ENCODE data around the gene BMS1. TPM values are rescaled to one million over a fixed set of nuclear protein-coding genes. Genes with fewer than 3 reads are reported as not detected.
A peak's percentile ranks its signal among the peaks of the same experiment; 100 is the strongest.

The BMS1 gene
- total and polyA plus RNA-seq, 4 experiments from 2014 or later = 7.1 to 18.9 (median 17.8) TPM

DNA sequence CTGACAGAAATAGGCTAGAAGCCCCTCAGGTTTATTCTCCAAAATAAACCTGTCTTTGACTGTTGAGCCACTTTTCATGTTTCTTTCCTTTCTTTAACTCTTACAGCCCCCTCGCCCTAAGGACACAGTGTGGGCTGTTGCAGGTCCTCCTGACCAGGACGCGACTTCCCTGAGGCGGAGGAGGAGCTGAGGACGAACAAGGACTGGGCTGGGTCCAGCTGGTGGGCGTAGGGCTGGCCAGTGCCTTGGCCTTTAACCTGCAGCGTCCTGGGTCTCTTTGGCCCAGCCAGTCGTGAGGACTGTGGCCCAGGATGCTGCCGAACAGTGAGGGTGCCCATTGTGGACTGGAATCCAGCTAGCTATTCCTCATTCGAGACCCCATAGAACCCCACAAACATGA lies 13.4 kb upstream of the BMS1 start:
- H3K27ac ChIP-seq (ENCODE audit: low read depth, low read length) = no peak overlapping the region
- CTCF ChIA-PET (ENCODE audit: partially characterized antibody) = interaction anchor here (1.4 kb wide), 1 partner anchor 16 kb away, joined by 3 read pairs; no protein-coding TSS in a partner anchor
- H3K9me3 Mint-ChIP-seq = peaks cover 0 to 8% (median 3%) of the 10 kb centered on the region in 8 donors
- POLR2A ChIA-PET (ENCODE audit: partially characterized antibody) = no interaction called here
- intact Hi-C loops (cut with micrococcal nuclease) = no loop called here
- no peak overlapping the region for H3K4me3 Mint-ChIP-seq
- H3K9me3 ChIP-seq (ENCODE audit: control insufficient read depth in 1 of 2, low read length in 2 of 2) = no peaks in the 10 kb centered on the region
- DNase-seq = no peak
- H3K4me1 Mint-ChIP-seq = no peaks in the 10 kb centered on the region
- H3K4me3 ChIP-seq (ENCODE audit: low read length in 2 of 2) = no peak overlapping the region
- H3K36me3 ChIP-seq (ENCODE audit: insufficient read depth, low read length) = no peaks in the 10 kb centered on the region
- no peaks in the 10 kb centered on the region for H3K27me3 ChIP-seq (ENCODE audit: insufficient read depth, low read length)
- no peaks in the 10 kb centered on the region for H3K4me1 ChIP-seq (ENCODE audit: insufficient read depth, low read length)
- no peak overlapping the region for H3K27ac Mint-ChIP-seq
- no peaks in the 10 kb centered on the region for H3K36me3 Mint-ChIP-seq
- H3K27me3 Mint-ChIP-seq = peaks cover 17 to 19% of the 10 kb centered on the region in 2 donors

DNA sequence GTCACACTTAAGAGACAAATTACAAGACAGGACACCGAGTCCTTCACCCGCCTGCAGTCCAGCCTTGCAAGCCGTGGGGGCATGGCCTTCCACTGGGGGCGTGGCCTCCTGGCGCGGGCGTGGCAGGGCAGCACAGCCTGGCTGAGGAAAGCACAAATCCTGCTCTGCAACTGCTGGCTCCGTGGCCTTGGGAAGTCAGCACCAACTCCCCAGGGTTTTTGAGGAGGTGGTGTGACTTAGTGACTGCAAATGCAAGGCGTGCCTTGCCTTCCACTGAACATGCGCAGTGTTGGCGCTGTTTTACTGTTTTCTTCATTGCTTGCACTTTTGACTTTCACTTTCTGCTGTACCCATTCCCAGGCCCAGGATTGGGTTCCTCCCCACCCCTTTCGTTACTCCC lies 12.9 kb upstream of the BMS1 start:
- Mint-ChIP-seq H3K36me3 (no peaks in the 10 kb centered on the region), H3K4me3 (no peak overlapping the region), H3K27me3 (peaks cover 16% of the 10 kb centered on the region in 2 donors), H3K4me1 (no peaks in the 10 kb centered on the region), H3K27ac (no peak overlapping the region), H3K9me3 (peaks cover 0 to 8% (median 3%) of the 10 kb centered on the region in 8 donors)
- no peaks in the 10 kb centered on the region for H3K4me1 ChIP-seq (ENCODE audit: insufficient read depth, low read length)
- no peak for DNase-seq
- no peak overlapping the region for H3K27ac ChIP-seq (ENCODE audit: low read depth, low read length)
- no peaks in the 10 kb centered on the region for H3K36me3 ChIP-seq (ENCODE audit: insufficient read depth, low read length)
- no peaks in the 10 kb centered on the region for H3K27me3 ChIP-seq (ENCODE audit: insufficient read depth, low read length)
- no peak overlapping the region for H3K4me3 ChIP-seq (ENCODE audit: low read length in 2 of 2)
- ChIA-PET CTCF (ENCODE audit: partially characterized antibody) (interaction anchor here (1.2 kb wide), 1 partner anchor 17 kb away, joined by 3 read pairs; no protein-coding TSS in a partner anchor), POLR2A (ENCODE audit: partially characterized antibody) (no interaction called here)
- intact Hi-C loops (cut with micrococcal nuclease) = no loop called here
- no peaks in the 10 kb centered on the region for H3K9me3 ChIP-seq (ENCODE audit: control insufficient read depth in 1 of 2, low read length in 2 of 2)

GRCh38 chr10:42776681-42777080 lies 5.9 kb upstream of the BMS1 start:
- Histone ChIP-seq H3K4me1 (ENCODE audit: insufficient read depth, low read length) (peaks cover 2% of the 10 kb centered on the region), H3K27me3 (ENCODE audit: insufficient read depth, low read length) (no peaks in the 10 kb centered on the region), H3K9me3 (ENCODE audit: control insufficient read depth in 1 of 2, low read length in 2 of 2) (no peaks in the 10 kb centered on the region), H3K27ac (ENCODE audit: low read depth, low read length) (no peak overlapping the region), H3K4me3 (ENCODE audit: low read length in 2 of 2) (no peak overlapping the region), H3K36me3 (ENCODE audit: insufficient read depth, low read length) (no peaks in the 10 kb centered on the region)
- ChIA-PET POLR2A (ENCODE audit: partially characterized antibody) (no interaction called here), CTCF (ENCODE audit: partially characterized antibody) (interaction anchor here (1.5 kb wide), 1 partner anchor 23 kb away, joined by 4 read pairs; no protein-coding TSS in a partner anchor)
- Mint-ChIP-seq H3K4me3 (no peak overlapping the region), H3K4me1 (peaks cover 3 to 15% (median 13%) of the 10 kb centered on the region in 4 donors), H3K27ac (no peak overlapping the region), H3K36me3 (peaks cover 0 to 3% of the 10 kb centered on the region in 2 donors), H3K9me3 (peaks cover 0 to 4% (median 2%) of the 10 kb centered on the region in 8 donors), H3K27me3 (peaks cover 20 to 22% of the 10 kb centered on the region in 2 donors)
- intact Hi-C loops (cut with micrococcal nuclease) = no loop called here
- DNase-seq = no peak

DNA sequence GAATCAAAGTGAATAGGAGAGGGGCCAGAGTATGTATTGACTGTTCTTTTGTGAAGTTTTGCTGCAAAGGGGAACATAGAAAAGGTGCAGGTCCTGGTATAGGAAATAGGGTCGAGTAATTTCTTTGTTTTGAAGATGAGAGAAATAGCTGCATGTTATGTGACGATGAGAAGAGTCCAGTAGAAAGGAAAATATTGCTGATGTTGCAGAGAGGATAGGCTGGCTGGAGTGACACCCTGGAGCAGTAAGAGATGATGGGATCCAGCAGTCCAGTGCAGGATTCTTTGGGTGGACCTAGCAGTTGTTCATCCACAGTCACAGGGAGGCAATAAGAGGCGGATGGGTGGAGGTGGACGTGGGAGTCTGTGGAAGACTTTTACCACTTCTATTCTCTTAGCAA lies 2.1 kb upstream of the BMS1 start:
- H3K4me3 Mint-ChIP-seq = peak overlapping the region in 7 of 8 donors; percentile 23 to 99 (median 98)
- Histone ChIP-seq H3K9me3 (ENCODE audit: control insufficient read depth in 1 of 2, low read length in 2 of 2) (no peaks in the 10 kb centered on the region), H3K36me3 (ENCODE audit: insufficient read depth, low read length) (peaks cover 1% of the 10 kb centered on the region), H3K27me3 (ENCODE audit: insufficient read depth, low read length) (no peaks in the 10 kb centered on the region), H3K4me1 (ENCODE audit: insufficient read depth, low read length) (peaks cover 22% of the 10 kb centered on the region), H3K27ac (ENCODE audit: low read depth, low read length) (no peak overlapping the region), H3K4me3 (ENCODE audit: low read length in 2 of 2) (no peak overlapping the region)
- H3K27ac Mint-ChIP-seq = peak overlapping the region in 4 of 7 donors; percentile 27 to 93 (median 67)
- peaks cover 6 to 18% of the 10 kb centered on the region in 2 donors for H3K36me3 Mint-ChIP-seq
- ChIA-PET CTCF (ENCODE audit: partially characterized antibody) (interaction anchor here (1.2 kb wide), 1 partner anchor 28 kb away, joined by 3 read pairs; no protein-coding TSS in a partner anchor), POLR2A (ENCODE audit: partially characterized antibody) (no interaction called here)
- no peaks in the 10 kb centered on the region for H3K9me3 Mint-ChIP-seq
- peaks cover 13 to 33% (median 26%) of the 10 kb centered on the region in 4 donors for H3K4me1 Mint-ChIP-seq
- DNase-seq = no peak
- peaks cover 15 to 17% of the 10 kb centered on the region in 2 donors for H3K27me3 Mint-ChIP-seq
- intact Hi-C loops (cut with micrococcal nuclease) = loop anchor here (10.0 kb wide), 2 partner anchors 354 to 864 kb away; partner anchors contain the start of genes CSGALNACT2 and ZNF32

- Mint-ChIP-seq H3K9me3 (no peaks in the 10 kb centered on the region), H3K4me1 (peaks cover 13 to 40% (median 28%) of the 10 kb centered on the region in 4 donors), H3K27ac (peak overlapping the region; percentile 93 to 99 (median 96)), H3K36me3 (peaks cover 18 to 32% of the 10 kb centered on the region in 2 donors), H3K4me3 (peak overlapping the region; percentile 96 to 99 (median 98)), H3K27me3 (peaks cover 4 to 5% of the 10 kb centered on the region in 2 donors)
- intact Hi-C loops (cut with micrococcal nuclease) = loop anchor here (1.0 to 10.0 kb wide), 4 partner anchors 29 to 863 kb away; partner anchors contain the start of genes CSGALNACT2, ZNF32 and ZNF33B
- peak overlapping the region; percentile 47 to 88 for H3K4me3 ChIP-seq (ENCODE audit: low read length in 2 of 2)
- H3K36me3 ChIP-seq (ENCODE audit: insufficient read depth, low read length) = peaks cover 14% of the 10 kb centered on the region
- H3K27me3 ChIP-seq (ENCODE audit: insufficient read depth, low read length) = no peaks in the 10 kb centered on the region
- H3K27ac ChIP-seq (ENCODE audit: low read depth, low read length) = peak overlapping the region; percentile 74
- peak in 1 of 5 donors; percentile 41 for DNase-seq
- no peaks in the 10 kb centered on the region for H3K9me3 ChIP-seq (ENCODE audit: control insufficient read depth in 1 of 2, low read length in 2 of 2)
- ChIA-PET CTCF (ENCODE audit: partially characterized antibody) (interaction anchor here (1.2 to 1.4 kb wide), 2 partner anchors 25 to 29 kb away, joined by 3 to 4 read pairs; no protein-coding TSS in a partner anchor), POLR2A (ENCODE audit: partially characterized antibody) (interaction anchor here (1.1 to 2.6 kb wide), 4 partner anchors 25 to 357 kb away, joined by 3 to 15 read pairs (median 8); partner anchors contain the start of genes CSGALNACT2 and ZNF33B)
- H3K4me1 ChIP-seq (ENCODE audit: insufficient read depth, low read length) = peaks cover 22% of the 10 kb centered on the region
Measured at GRCh38 chr10:42781893-42782445, 626 bp upstream of the BMS1 start.

DNA sequence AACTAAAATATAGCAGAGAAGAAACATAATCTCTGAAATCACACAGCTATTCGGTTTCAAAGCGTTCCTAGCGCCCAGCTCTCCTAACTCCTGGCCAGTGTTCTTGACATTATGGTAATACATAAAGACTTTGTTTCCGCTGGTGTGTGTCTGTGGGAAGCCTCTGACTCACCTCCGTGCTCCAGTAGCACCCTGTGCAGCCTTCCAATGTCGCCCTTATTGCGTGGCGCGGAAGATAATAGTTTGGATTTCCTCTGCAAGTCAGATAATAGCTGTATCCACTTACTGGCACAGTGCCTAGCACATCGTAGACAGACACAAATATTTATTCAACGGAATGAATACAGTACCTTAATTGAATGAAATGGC lies 570 bp downstream of the BMS1 start:
- Mint-ChIP-seq H3K27ac (peak overlapping the region; percentile 93 to 99 (median 96)), H3K27me3 (peaks cover 0 to 2% of the 10 kb centered on the region in 2 donors), H3K4me3 (peak overlapping the region; percentile 96 to 99 (median 98)), H3K4me1 (peaks cover 13 to 40% (median 29%) of the 10 kb centered on the region in 4 donors), H3K36me3 (peaks cover 24 to 41% of the 10 kb centered on the region in 2 donors), H3K9me3 (no peaks in the 10 kb centered on the region)
- peak overlapping the region; percentile 47 to 88 for H3K4me3 ChIP-seq (ENCODE audit: low read length in 2 of 2)
- intact Hi-C loops (cut with micrococcal nuclease) = loop anchor here (2.0 to 10.0 kb wide), 3 partner anchors 144 to 862 kb away; partner anchors contain the start of genes CSGALNACT2, ZNF32 and ZNF33B
- DNase-seq = peak in 3 of 5 donors; percentile 3 to 56 (median 4)
- no peaks in the 10 kb centered on the region for H3K27me3 ChIP-seq (ENCODE audit: insufficient read depth, low read length)
- peaks cover 14% of the 10 kb centered on the region for H3K36me3 ChIP-seq (ENCODE audit: insufficient read depth, low read length)
- POLR2A ChIA-PET (ENCODE audit: partially characterized antibody) = interaction anchor here (1.4 to 2.6 kb wide), 3 partner anchors 26 to 355 kb away, joined by 3 to 15 read pairs (median 14); partner anchors contain the start of genes CSGALNACT2 and ZNF33B
- no peaks in the 10 kb centered on the region for H3K9me3 ChIP-seq (ENCODE audit: control insufficient read depth in 1 of 2, low read length in 2 of 2)
- H3K4me1 ChIP-seq (ENCODE audit: insufficient read depth, low read length) = peaks cover 22% of the 10 kb centered on the region
- CTCF ChIA-PET (ENCODE audit: partially characterized antibody) = interaction anchor here (1.1 to 1.9 kb wide), 4 partner anchors 13 to 29 kb away, joined by 4 read pairs; no protein-coding TSS in a partner anchor
- H3K27ac ChIP-seq (ENCODE audit: low read depth, low read length) = peak overlapping the region; percentile 74

- peaks cover 36% of the 10 kb centered on the region for H3K36me3 ChIP-seq (ENCODE audit: insufficient read depth, low read length)
- peaks cover 16 to 37% (median 23%) of the 10 kb centered on the region in 4 donors for H3K4me1 Mint-ChIP-seq
- H3K4me3 Mint-ChIP-seq = no peak overlapping the region
Measured at GRCh38 chr10:42785759-42786158, 3.2 kb downstream of the BMS1 start.

More at GRCh38 chr10:42785759-42786158, 3.2 kb downstream of the BMS1 start:
- Histone ChIP-seq H3K27ac (ENCODE audit: low read depth, low read length) (no peak overlapping the region), H3K4me1 (ENCODE audit: insufficient read depth, low read length) (peaks cover 22% of the 10 kb centered on the region), H3K4me3 (ENCODE audit: low read length in 2 of 2) (no peak overlapping the region), H3K27me3 (ENCODE audit: insufficient read depth, low read length) (no peaks in the 10 kb centered on the region), H3K9me3 (ENCODE audit: control insufficient read depth in 1 of 2, low read length in 2 of 2) (no peaks in the 10 kb centered on the region)
- Mint-ChIP-seq H3K36me3 (peaks cover 41 to 65% of the 10 kb centered on the region in 2 donors), H3K27me3 (no peaks in the 10 kb centered on the region), H3K9me3 (no peaks in the 10 kb centered on the region), H3K27ac (peak overlapping the region in 2 of 7 donors; percentile 30 to 74)
- intact Hi-C loops (cut with micrococcal nuclease) = loop anchor here (10.0 kb wide), 2 partner anchors 349 to 859 kb away; partner anchors contain the start of genes CSGALNACT2 and ZNF32
- CTCF ChIA-PET (ENCODE audit: partially characterized antibody) = no interaction called here
- DNase-seq = no peak
- POLR2A ChIA-PET (ENCODE audit: partially characterized antibody) = no interaction called here

Data from CD4-positive, alpha-beta memory T cell (primary cell).